ENCODE results near the gene RPS29. TPM values are rescaled to one million over a fixed set of nuclear protein-coding genes. Genes with fewer than 3 reads are reported as not detected.

RPS29 gene
- total and polyA plus RNA-seq, 4 donors, result 808 to 2,775 (median 1,086) TPM

Small RNAs within 50 kb of the gene (small RNA-seq; reads per million reads assigned to genes)
- not detected for gene AL139099.3 (ENCODE audit: low replicate concordance)
- not detected for gene AL139099.4 (ENCODE audit: low replicate concordance)
- gene RF00019 (ENCODE audit: low replicate concordance), result not detected
- gene RNA5SP384 (ENCODE audit: low replicate concordance), result not detected

Other genes starting within 250 kb of the RPS29 start
- gene LRR1, start 12.6 kb upstream of the RPS29 start, total RNA-seq, result 10 to 100 TPM in 1 of 2 donors, 1 to 10 TPM in 1; 9.1 to 11.3 TPM
- 10 to 100 TPM in 1 of 2 donors, 1 to 10 TPM in 1; 6.8 to 10.0 TPM for gene LRR1, start 12.6 kb upstream of the RPS29 start, polyA plus RNA-seq (ENCODE audit: insufficient read length in 2 of 2)
- gene RPL36AL, start 34.2 kb upstream of the RPS29 start, total RNA-seq, result 100 to 1,000 TPM in 1 of 2 donors, 10 to 100 TPM in 1; 77.6 to 249 TPM
- 100 to 1,000 TPM; 136 to 153 TPM for gene RPL36AL, start 34.2 kb upstream of the RPS29 start, polyA plus RNA-seq (ENCODE audit: insufficient read length in 2 of 2)
- gene MGAT2, start 34.4 kb upstream of the RPS29 start, total RNA-seq, result 10 to 100 TPM; 36.5 to 39.1 TPM
- 10 to 100 TPM; 17.3 to 27.7 TPM for gene MGAT2, start 34.4 kb upstream of the RPS29 start, polyA plus RNA-seq (ENCODE audit: insufficient read length in 2 of 2)
- gene DNAAF2, start 48.9 kb upstream of the RPS29 start, total RNA-seq, result 10 to 100 TPM in 1 of 2 donors, 1 to 10 TPM in 1; 9.0 to 12.2 TPM
- gene DNAAF2, start 48.9 kb upstream of the RPS29 start, polyA plus RNA-seq (ENCODE audit: insufficient read length in 2 of 2), result 10 to 100 TPM; 13.3 to 13.6 TPM
- gene POLE2, start 101.8 kb upstream of the RPS29 start, total RNA-seq, result 10 to 100 TPM; 10.6 to 20.1 TPM
- gene POLE2, start 101.8 kb upstream of the RPS29 start, polyA plus RNA-seq (ENCODE audit: insufficient read length in 2 of 2), result 10 to 100 TPM in 1 of 2 donors, 1 to 10 TPM in 1; 8.3 to 14.8 TPM
- 10 to 100 TPM; 13.4 to 14.9 TPM for gene KLHDC1, start 106.7 kb upstream of the RPS29 start, total RNA-seq
- 1 to 10 TPM; 4.7 to 7.9 TPM for gene KLHDC1, start 106.7 kb upstream of the RPS29 start, polyA plus RNA-seq (ENCODE audit: insufficient read length in 2 of 2)
- 100 to 1,000 TPM in 1 of 2 donors, 10 to 100 TPM in 1; 96.3 to 116 TPM for gene KLHDC2, start 181.8 kb upstream of the RPS29 start, total RNA-seq
- 10 to 100 TPM; 88.9 to 96.1 TPM for gene KLHDC2, start 181.8 kb upstream of the RPS29 start, polyA plus RNA-seq (ENCODE audit: insufficient read length in 2 of 2)